Upper lobe of right lung (tissue), 1 donor: ENCODE data around the gene RAPGEF3. TPM values are rescaled to one million over a fixed set of nuclear protein-coding genes. Genes with fewer than 3 reads are reported as not detected.
A peak's percentile ranks its signal among the peaks of the same experiment; 100 is the strongest.

Source experiments
- ATAC-seq: fragments of 200-7000 bp; cut with Tn5 transposase; one replicate; pipeline ENCODE4 v1.9.1; 2020; ENCODE audit warnings: mild to moderate bottlenecking, moderate library complexity
- DNase-seq: peaks from one replicate; pipeline ENCODE4 v3.0.0-alpha.2; 2020
- H3K27ac ChIP-seq: fragments of 200-600 bp; one replicate; pipeline ENCODE4 v1.8.0; 2022
- H3K27me3 ChIP-seq: fragments of 200-600 bp; one replicate; pipeline ENCODE4 v1.8.0; 2022; ENCODE audit warnings: mild to moderate bottlenecking
- H3K36me3 ChIP-seq: fragments of 200-600 bp; one replicate; pipeline ENCODE4 v1.8.0; 2022
- H3K4me1 ChIP-seq: fragments of 200-600 bp; one replicate; pipeline ENCODE4 v1.8.0; 2022
- H3K4me3 ChIP-seq: fragments of 200-600 bp; one replicate; pipeline ENCODE4 v1.8.0; 2022; ENCODE audit warnings: mild to moderate bottlenecking
- H3K9me3 ChIP-seq: fragments of 200-600 bp; one replicate; pipeline ENCODE4 v1.8.0; 2022
- intact Hi-C: fragments of 100-400 bp; cut with DNase I; formaldehyde crosslinking; loops from one replicate; pipeline ENCODE4 v1.11.0; 2022
- total RNA-seq: library from RNA; stranded (reverse); fragmentation: NEBNext Ultra II Directional; extraction: Animal tissue kit (Norgen Biotek cat#: 25700); gene quantifications from one replicate; pipeline ENCODE4 v1.2.1, GENCODE V29; 2021
- TF ChIP-seq, protein P1 (sequence below): fragments of 200-600 bp; IDR thresholded peaks from one replicate; pipeline ENCODE4 v1.8.0; 2022; ENCODE audit warnings: antibody characterized with exemption
- donor health status: DM: no; HTN: yes; CAD: no; lungs with severe emphysema.

The RAPGEF3 gene
- total RNA-seq, 1 donor from 2014 or later: 69.6 TPM

DNA sequence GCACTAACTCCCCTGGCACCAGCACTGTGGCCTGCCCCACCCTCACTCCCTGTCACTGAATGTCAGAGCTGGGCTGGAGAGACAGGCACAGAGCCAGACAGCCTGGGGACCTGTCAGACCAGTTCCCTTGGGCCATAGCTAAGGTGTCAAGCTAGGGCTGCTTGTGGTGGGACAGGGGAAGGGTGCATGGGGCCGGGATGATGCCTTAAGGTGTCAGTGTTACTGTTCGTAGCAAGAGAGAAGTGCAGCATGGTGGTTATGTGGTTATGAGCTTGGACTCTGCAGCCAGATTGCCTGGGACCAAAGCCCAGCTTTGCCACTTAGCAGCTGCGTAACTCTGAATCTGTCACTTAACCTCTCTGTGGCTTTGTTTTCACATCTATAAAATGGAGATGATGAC is 3.8 kb downstream of the RAPGEF3 start:
- peak; percentile 88 for DNase-seq
- intact Hi-C loops: no loop called here
- Histone ChIP-seq H3K36me3 (peaks cover 12% of the 10 kb centered on the region), H3K9me3 (no peaks in the 10 kb centered on the region), H3K4me3 (peak overlapping the region; percentile 67), H3K27me3 (no peaks in the 10 kb centered on the region), H3K27ac (peak overlapping the region; percentile 89), H3K4me1 (peaks cover 65% of the 10 kb centered on the region)
- TF ChIP-seq, protein P1, sequence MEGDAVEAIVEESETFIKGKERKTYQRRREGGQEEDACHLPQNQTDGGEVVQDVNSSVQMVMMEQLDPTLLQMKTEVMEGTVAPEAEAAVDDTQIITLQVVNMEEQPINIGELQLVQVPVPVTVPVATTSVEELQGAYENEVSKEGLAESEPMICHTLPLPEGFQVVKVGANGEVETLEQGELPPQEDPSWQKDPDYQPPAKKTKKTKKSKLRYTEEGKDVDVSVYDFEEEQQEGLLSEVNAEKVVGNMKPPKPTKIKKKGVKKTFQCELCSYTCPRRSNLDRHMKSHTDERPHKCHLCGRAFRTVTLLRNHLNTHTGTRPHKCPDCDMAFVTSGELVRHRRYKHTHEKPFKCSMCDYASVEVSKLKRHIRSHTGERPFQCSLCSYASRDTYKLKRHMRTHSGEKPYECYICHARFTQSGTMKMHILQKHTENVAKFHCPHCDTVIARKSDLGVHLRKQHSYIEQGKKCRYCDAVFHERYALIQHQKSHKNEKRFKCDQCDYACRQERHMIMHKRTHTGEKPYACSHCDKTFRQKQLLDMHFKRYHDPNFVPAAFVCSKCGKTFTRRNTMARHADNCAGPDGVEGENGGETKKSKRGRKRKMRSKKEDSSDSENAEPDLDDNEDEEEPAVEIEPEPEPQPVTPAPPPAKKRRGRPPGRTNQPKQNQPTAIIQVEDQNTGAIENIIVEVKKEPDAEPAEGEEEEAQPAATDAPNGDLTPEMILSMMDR: no peak
- peak; percentile 48 for ATAC-seq

DNA sequence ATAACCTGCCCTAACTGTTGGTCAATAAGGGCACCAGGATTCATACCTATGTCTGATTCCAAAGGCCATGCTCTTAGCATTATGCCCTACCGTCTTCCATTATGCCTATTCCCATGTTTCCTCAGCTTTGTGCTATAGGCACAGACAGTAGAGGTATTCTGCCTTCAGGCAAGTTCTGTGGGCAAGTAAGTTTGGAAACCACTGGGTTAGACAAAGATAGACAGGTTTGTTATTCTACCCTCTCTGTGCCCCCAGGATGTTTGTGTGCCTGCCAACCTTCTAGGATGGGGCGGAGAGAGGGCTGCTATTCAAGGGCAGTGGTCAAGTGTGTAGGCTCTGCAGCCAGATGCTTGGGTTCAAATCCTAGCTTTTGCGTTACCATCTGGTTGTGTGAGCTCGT is 4.6 kb downstream of the RAPGEF3 start:
- DNase-seq (no peak), ATAC-seq (no peak)
- Histone ChIP-seq H3K27me3 (no peaks in the 10 kb centered on the region), H3K4me1 (peaks cover 57% of the 10 kb centered on the region), H3K4me3 (no peak overlapping the region), H3K9me3 (no peaks in the 10 kb centered on the region), H3K27ac (peak overlapping the region; percentile 89), H3K36me3 (peaks cover 17% of the 10 kb centered on the region)
- intact Hi-C loops: no loop called here
- TF ChIP-seq, protein P1: no peak

DNA sequence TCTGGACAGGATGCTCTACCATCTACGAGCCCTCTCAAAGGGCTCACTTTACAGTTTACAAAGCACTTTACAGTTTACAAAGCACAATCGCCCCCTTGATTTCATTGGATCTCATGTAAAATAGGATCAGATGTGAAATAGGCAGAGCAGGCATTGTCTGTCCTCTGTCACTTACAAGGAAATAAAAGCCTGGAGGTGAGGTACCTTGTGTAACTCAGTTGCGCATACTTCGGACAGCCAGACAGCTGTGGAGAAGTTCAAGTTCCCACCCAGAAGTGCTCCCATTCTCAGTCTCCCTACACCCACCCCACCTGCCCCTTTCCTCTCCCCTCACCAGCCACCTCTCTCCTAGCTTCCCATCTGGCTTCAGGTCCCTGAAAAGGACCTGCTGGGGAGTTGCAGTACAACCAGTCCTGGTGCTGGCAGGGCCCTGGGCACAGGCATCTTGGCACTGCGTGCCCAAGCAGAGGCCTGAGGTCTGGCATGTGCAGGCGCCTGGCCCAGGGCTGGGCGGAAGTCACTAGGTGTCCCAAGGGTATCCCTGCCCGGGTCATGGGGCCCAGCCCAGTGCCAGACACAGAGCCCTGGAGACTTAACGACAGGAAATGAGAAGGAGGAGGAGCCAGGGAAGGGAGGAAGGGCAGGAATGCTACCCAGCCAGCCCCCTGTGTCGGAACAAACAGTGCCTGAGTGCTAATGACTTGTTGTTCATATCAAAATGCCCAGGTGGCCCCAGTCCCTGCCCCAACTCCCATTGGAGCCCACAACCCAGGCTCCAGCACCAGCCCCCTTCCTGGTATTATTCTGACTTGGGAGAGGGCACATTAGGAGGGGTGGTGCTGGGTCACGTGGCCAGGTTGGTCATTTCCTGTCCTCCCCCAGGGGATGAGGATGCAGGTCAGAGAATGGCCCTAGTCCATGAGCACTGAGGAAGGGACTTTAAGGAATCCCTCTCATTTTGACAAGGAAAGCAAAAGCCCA is 5.4 kb downstream of the RAPGEF3 start:
- DNase-seq: peak; percentile 92
- intact Hi-C loops: no loop called here

DNA sequence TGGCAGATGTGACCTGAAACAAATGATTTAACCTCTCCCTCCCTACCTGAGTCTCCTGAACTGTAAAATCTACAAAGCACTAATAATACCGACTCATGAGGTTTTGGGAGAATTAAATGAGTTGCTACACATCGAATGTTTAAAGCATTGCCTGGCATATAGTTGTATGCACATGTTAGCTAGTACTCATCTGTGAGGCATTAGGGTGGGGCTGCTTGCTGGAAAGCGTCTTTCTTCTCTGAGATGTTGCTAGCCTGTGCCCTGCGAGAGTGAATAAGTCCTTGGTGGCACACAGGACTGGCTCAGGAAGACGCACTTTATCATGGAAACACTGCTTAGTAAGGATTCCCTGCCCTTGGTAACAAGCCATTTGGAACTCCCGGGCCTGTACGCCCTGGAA is 6.1 kb downstream of the RAPGEF3 start:
- intact Hi-C loops: no loop called here
- ATAC-seq: no peak
- Histone ChIP-seq H3K36me3 (peaks cover 17% of the 10 kb centered on the region), H3K4me3 (no peak overlapping the region), H3K9me3 (no peaks in the 10 kb centered on the region), H3K27me3 (no peaks in the 10 kb centered on the region), H3K27ac (peak overlapping the region; percentile 89), H3K4me1 (peaks cover 47% of the 10 kb centered on the region)
- TF ChIP-seq, protein P1: no peak
- DNase-seq: no peak

More for the DNA sequence above, 5.4 kb downstream of the RAPGEF3 start:
- Histone ChIP-seq H3K27me3 (no peaks in the 10 kb centered on the region), H3K27ac (peak overlapping the region; percentile 89), H3K36me3 (peaks cover 17% of the 10 kb centered on the region), H3K4me3 (no peak overlapping the region), H3K4me1 (peaks cover 53% of the 10 kb centered on the region), H3K9me3 (no peaks in the 10 kb centered on the region)
- peak; percentile 81 for ATAC-seq
- TF ChIP-seq, protein P1: no peak

DNA sequence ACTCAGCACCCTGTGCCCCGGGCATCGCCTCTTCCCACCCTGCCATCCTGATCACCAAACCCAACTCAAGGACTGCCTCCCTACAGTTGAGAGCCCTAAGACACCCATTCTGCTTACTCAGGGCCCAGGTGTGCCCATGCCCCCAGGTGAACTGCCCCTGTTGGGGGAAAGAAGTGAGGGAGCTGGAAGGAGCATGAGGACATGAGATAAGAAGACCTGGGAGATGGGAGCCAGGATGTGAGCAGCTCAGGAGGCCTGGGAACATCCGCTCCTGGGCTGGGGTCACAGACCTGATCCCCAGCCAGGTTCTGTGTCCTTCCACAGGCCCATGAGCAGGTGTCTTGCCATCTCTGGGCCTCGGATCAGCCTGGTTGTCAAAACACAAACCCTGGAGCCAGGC is 6.6 kb downstream of the RAPGEF3 start:
- DNase-seq (no peak), ATAC-seq (no peak)
- Histone ChIP-seq H3K27ac (no peak overlapping the region), H3K9me3 (no peaks in the 10 kb centered on the region), H3K36me3 (peaks cover 20% of the 10 kb centered on the region), H3K27me3 (no peaks in the 10 kb centered on the region), H3K4me1 (peaks cover 47% of the 10 kb centered on the region), H3K4me3 (no peak overlapping the region)
- intact Hi-C loops: no loop called here
- TF ChIP-seq, protein P1: no peak
